Fibroblast of pulmonary artery (primary cell): ENCODE results near the gene GINS3.
"Not testable (repeated sequence)": the region's sequence is repeated elsewhere in the genome, so short reads cannot be mapped to it uniquely, and the experiment has no call there.

Experiments
- DNase-seq: peaks from one replicate; pipeline ENCODE4 v3.0.0-alpha.2; 2010; ENCODE audit warnings: low read depth
- H3K4me3 ChIP-seq: replicated peaks from 2 replicates; pipeline ENCODE4 v1.5.1; 2011; ENCODE audit warnings: low read depth, mild to moderate bottlenecking, control low read depth, low read length, moderate library complexity
- CTCF ChIP-seq: IDR thresholded peaks from 2 replicates; pipeline ENCODE4 v1.5.1; 2011; ENCODE audit warnings: mild to moderate bottlenecking, control low read depth, low read length, inconsistent platforms; ENCODE audit errors: missing control alignments

The GINS3 gene

DNA sequence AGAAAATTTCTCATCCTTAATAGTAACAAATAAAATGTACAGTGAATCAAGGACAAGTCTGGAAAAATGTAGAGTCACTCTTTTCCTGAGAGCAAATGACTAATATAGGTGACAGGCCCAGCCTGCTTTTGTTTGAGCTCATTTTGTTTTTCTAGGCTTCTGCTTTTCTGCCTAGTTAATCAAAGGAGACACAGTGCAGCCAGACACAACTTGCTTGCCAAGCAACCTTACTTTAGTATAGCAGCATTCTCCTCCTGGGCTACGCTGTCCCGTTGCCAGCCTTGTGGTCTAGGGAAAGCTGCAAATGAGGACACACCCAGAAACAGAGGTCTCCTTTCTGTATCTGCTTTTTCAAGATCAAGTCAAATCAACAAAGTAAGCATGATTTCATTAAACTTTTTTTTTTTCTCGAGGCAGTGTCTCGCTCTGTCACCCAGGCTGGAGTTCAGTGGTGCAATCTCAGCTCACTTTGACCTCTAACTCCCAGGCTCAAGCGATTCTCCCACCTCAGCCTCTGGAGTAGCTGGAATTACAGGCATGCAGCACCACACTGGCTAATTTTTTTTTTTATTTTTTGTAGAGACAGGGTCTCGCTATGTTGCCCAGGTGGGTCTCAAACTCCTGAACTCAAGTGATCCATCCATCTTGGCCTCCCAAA, 17.2 kb downstream of the GINS3 start:
- no peak overlapping the region for H3K4me3 ChIP-seq
- peak; percentile 63 for DNase-seq
- TF ChIP-seq CTCF, result no peak

DNA sequence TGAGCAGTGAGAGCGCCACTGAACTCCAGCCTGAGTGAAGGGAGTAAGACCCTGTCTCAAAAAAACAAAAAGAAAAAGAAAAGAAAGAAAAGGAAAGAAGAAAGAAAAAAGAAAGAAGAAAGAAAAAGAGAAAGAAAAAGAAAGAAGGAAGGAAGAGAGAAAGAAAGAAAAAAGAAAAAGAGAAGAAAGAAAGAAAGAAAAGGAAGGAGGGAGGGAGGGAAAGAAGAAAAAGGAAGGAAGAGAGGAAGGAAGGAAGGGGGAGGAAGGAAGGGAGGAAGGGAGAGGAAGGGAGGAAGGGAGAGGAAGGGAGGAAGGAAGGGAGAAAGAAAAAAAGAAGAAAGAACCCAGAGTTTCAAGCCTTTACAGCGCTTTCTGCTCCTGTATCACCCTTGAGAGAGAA, 19.1 kb downstream of the GINS3 start:
- DNase-seq, result no peak
- no peak for TF ChIP-seq CTCF

GRCh38 chr16:58411736-58412614, 19.7 kb downstream of the GINS3 start:
- no peak overlapping the region for H3K4me3 ChIP-seq
- no peak for DNase-seq
- no peak for TF ChIP-seq CTCF

More for the DNA sequence above, 19.1 kb downstream of the GINS3 start:
- H3K4me3 ChIP-seq, result no peak overlapping the region

- not testable (repeated sequence) for DNase-seq
Observed at GRCh38 chr16:58412615-58412970, 20.3 kb downstream of the GINS3 start.

GRCh38 chr16:58413359-58413758, 21.1 kb downstream of the GINS3 start:
- no peak overlapping the region for H3K4me3 ChIP-seq
- no peak for TF ChIP-seq CTCF
- DNase-seq, result no peak

More at GRCh38 chr16:58412615-58412970, 20.3 kb downstream of the GINS3 start:
- H3K4me3 ChIP-seq, result not testable (repeated sequence)

DNA sequence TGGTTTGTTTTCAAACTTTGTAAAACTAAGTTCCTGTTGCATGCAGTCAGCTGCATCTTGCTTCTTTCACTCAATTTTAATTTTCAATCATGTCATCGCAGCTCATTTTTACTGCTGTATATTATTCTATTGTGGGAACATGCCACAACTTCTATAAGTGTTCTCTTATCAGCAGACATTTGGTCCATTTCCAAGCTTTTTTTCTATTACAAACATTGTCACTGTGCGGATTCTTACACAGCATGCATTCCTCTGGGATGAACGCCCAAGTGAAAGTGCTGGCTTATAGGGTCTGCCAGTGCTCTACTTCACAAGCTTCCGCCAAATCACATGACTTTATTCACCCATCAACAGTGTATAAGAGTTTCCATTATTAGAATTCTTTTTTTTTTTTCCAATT, 22.7 kb downstream of the GINS3 start:
- TF ChIP-seq CTCF, result no peak
- peak; percentile 30 for DNase-seq
- no peak overlapping the region for H3K4me3 ChIP-seq

- H3K4me3 ChIP-seq, DNase-seq: not testable (repeated sequence)
Observed at GRCh38 chr16:58415961-58416360, 23.7 kb downstream of the GINS3 start.

- DNase-seq, result no peak
- no peak for TF ChIP-seq CTCF
- H3K4me3 ChIP-seq, result no peak overlapping the region
Observed at GRCh38 chr16:58417035-58417434, 24.8 kb downstream of the GINS3 start.
